Measurements from ENCODE around the gene HSDL1. TPM values are rescaled to one million over a fixed set of nuclear protein-coding genes. Genes with fewer than 3 reads are reported as not detected.

The HSDL1 gene
- polyA plus RNA-seq, 1 donor from 2014 or later = 12.3 TPM

- no peaks in the 10 kb centered on the region for H3K9me3 Mint-ChIP-seq
- no peaks in the 10 kb centered on the region for H3K27me3 Mint-ChIP-seq
- peaks cover 0 to 2% (median 2%) of the 10 kb centered on the region in 3 donors for H3K4me1 Mint-ChIP-seq
- H3K4me3 Mint-ChIP-seq = no peak overlapping the region
- H3K36me3 Mint-ChIP-seq = peaks cover 8% of the 10 kb centered on the region
- H3K27ac Mint-ChIP-seq = no peak overlapping the region
These were observed 65.3 kb downstream of the HSDL1 start for GRCh38 chr16:84079664-84080063.

GRCh38 chr16:84075376-84075775 is 69.6 kb downstream of the HSDL1 start:
- H3K27me3 Mint-ChIP-seq = no peaks in the 10 kb centered on the region
- peaks cover 10% of the 10 kb centered on the region for H3K36me3 Mint-ChIP-seq
- H3K4me3 Mint-ChIP-seq = no peak overlapping the region
- H3K4me1 Mint-ChIP-seq = peaks cover 0 to 1% (median 1%) of the 10 kb centered on the region in 3 donors
- no peaks in the 10 kb centered on the region for H3K9me3 Mint-ChIP-seq
- no peak overlapping the region for H3K27ac Mint-ChIP-seq

- H3K4me1 Mint-ChIP-seq = peaks cover 0 to 1% (median 0%) of the 10 kb centered on the region in 3 donors
- H3K27me3 Mint-ChIP-seq = no peaks in the 10 kb centered on the region
- peaks cover 10% of the 10 kb centered on the region for H3K36me3 Mint-ChIP-seq
- no peaks in the 10 kb centered on the region for H3K9me3 Mint-ChIP-seq
- no peak overlapping the region for H3K27ac Mint-ChIP-seq
- H3K4me3 Mint-ChIP-seq = no peak overlapping the region
These were observed 70.3 kb downstream of the HSDL1 start for GRCh38 chr16:84074721-84075120.

Other genes starting within 250 kb of the HSDL1 start
- gene MLYCD, start 246.1 kb downstream of the HSDL1 start, polyA plus RNA-seq = 1.7 TPM
- gene OSGIN1, start 191.9 kb downstream of the HSDL1 start, polyA plus RNA-seq = 0.46 TPM
- not detected for gene NECAB2, start 176.9 kb downstream of the HSDL1 start, polyA plus RNA-seq
- not detected for gene SLC38A8, start 102.4 kb downstream of the HSDL1 start, polyA plus RNA-seq
- gene MBTPS1, start 28.2 kb downstream of the HSDL1 start, polyA plus RNA-seq = 52.2 TPM
- gene DNAAF1, start 131 bp upstream of the HSDL1 start, polyA plus RNA-seq = not detected
- gene TAF1C, start 41.9 kb upstream of the HSDL1 start, polyA plus RNA-seq = 6.5 TPM
- gene ADAD2, start 46.0 kb upstream of the HSDL1 start, polyA plus RNA-seq = not detected
- not detected for gene KCNG4, start 94.8 kb upstream of the HSDL1 start, polyA plus RNA-seq
- not detected for gene WFDC1, start 149.7 kb upstream of the HSDL1 start, polyA plus RNA-seq
- not detected for gene ATP2C2, start 223.4 kb upstream of the HSDL1 start, polyA plus RNA-seq